NCI-H187 treated with DMSO at 0.1 percent for 48 hours (cell line): ENCODE measurements around the gene ERAP2.
"Not testable (repeated sequence)": the region's sequence is repeated elsewhere in the genome, so short reads cannot be mapped to it uniquely, and the experiment has no call there.

Experiments used
- DNase-seq: peaks from one replicate; lab custom pipeline; 2025; lab: John Stamatoyannopoulos, UW

Gene ERAP2

DNA sequence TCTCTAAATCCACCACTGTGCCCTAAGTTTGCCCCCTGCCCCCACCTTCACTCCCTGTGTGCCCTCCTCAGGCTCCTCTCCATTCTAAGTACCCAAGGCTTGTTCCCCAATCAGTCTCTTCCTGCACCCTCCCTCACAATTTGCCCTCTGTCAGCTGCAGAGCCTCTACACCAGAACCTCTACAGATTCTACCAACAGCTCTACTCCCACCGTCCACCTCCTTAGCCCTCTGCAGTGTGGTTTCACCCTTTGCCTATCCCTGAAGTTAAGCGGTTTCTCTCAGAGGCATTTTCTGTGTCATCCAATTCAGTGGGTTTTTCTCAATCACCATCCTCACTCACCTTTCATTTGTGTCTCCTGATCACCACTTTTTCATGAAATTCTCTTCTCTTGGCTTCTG lies 13.2 kb upstream of the ERAP2 start:
- DNase-seq: no peak

- DNase-seq: no peak
Observed at GRCh38 chr5:96863949-96864584, 12.2 kb upstream of the ERAP2 start.

DNA sequence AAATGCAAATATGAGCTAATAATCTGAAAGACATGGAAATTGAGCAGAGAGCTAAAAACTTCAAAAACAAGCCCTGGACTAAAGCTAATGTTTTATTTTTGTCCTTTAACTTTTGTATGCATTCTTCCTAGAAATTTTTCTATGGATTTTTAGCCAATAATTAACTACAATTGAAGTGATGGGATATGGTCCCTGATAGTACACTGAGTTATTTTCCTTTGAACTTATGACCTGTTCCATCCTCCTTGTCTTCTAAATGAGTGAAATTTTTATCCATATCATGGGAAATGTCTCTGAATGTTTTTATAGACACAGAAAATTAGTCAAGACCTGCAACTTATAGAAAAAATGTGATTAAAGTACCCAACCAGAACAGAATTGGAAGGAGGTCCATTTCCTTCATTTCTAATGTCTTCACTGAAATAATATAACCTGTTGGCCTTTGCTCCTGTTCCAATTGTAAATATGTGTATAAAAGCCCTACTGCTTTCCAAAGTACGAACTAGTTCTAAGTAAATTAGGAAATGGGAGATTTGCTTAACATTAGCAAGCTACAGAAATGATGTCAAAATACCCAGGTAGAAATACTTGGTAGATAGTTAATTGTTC lies 11.3 kb upstream of the ERAP2 start:
- DNase-seq: no peak

DNA sequence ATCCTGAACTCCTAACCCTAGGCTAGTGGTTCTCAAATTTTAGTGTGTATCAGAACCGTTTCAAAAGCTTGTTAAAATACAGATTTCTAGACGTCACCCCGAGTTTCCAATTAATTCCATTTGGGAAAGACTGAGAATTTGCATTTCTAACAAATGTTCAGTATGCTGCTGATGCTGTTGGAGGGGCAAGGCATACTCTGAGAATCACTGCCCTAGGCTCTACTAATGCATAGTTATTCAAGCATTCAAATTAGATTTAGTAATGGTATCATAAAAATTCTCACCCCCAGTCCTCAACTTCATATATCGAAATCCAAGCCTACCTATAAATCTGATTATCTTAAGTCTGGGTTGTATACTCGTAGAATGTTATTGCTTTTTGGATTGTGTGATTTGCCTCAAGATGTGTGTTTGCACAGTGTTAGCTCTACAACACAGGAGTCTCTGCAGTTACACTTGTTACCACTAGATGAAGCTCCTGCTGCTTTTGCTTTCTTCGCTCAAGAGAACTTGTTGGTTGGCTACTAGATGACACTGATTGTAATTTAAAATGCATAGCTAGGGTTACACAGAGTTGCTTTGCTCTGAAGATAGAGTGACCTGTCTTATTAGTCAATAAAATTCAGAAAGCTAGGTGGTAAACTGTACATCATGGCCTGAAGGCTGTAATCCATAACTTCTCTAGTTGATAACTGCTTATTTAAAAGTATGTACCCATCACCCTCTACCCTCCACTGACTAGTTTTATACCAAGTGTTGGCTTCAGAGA lies 7.5 kb upstream of the ERAP2 start:
- DNase-seq: peak; percentile 51

- no peak for DNase-seq
Observed at GRCh38 chr5:96869372-96869641, 7.0 kb upstream of the ERAP2 start.

DNA sequence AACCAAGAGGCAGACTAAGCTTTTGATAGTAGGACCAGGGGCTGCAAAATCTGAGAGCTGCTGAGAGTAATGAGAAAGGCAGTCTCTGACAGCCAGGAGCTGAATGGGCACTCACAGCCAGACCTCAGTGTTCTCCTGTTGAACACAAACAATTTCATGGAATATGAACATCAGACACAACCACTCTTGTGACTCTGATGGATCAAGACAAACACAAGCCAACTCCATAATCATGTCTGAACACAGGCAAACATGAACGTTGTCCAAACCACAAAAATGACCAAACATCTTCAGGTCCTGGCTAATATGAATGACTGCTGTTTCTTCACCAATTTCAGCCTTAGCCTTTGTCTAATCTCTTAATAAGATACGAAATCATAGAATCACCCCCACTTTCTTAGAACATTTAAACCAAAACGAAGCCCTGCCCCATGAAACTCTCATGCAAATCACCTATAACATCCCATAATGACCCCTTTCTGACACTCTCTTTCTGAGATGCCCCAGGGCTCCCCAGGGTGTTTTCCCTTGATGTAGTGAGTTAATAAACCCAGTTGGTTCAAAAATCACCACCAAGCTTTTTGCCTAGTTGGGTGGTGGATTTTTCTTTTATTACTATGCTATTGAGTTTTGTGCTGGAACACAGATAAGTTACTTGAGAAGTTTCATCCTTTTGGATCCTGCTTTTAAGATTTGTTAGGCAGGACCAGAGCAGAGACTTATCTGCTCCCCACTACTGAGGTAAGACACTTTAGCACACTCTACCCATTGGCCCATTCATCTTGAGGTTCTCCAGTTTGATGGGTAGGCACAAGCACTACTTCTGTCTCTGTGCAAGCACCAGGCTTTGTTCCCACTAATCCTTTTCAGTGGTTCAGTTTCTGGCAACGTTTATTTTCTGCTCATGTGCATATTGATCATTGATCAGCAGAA lies 5.9 kb upstream of the ERAP2 start:
- no peak for DNase-seq

- no peak for DNase-seq
Observed at GRCh38 chr5:96871027-96871399, 5.3 kb upstream of the ERAP2 start.

- DNase-seq: no peak
Observed at GRCh38 chr5:96871686-96872085, 4.6 kb upstream of the ERAP2 start.

GRCh38 chr5:96873449-96873848 lies 2.9 kb upstream of the ERAP2 start:
- DNase-seq: no peak

GRCh38 chr5:96874631-96875030 lies 1.7 kb upstream of the ERAP2 start:
- DNase-seq: no peak

- no peak for DNase-seq
Observed at GRCh38 chr5:96875791-96876291, 459 bp upstream of the ERAP2 start.

DNA sequence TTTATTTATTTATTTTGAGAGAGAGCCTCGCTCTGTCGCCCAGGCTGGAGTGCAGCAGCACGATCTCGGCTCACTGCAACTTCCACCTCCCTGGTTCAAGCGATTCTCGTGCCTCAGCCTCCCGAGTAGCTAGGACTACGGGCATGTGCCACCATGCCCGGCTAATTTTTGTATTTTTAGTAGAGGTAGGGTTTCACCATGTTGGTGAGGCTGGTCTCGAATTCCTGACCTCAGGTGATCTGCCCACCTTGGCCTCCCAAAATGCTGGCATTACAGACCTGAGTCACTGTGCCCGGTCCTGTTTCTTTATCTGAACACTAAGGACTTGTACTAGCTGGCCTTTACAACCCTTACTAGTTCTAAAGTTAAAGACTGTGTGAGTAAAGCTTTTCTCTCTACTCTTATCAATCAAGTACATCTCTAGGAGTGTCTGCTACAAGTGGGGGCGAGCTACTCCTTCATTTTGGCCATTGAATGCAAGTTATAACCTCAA lies 723 bp downstream of the ERAP2 start:
- not testable (repeated sequence) for DNase-seq

DNA sequence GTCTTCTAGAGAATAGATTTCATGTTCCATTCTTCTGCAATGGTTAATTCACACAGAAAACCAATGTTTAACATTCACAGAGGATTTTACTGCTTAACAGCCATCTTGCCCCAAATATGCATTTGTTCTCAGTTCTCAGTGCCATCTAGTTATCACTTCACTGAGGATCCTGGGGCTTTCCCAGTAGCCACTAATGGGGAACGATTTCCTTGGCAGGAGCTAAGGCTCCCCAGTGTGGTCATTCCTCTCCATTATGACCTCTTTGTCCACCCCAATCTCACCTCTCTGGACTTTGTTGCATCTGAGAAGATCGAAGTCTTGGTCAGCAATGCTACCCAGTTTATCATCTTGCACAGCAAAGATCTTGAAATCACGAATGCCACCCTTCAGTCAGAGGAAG lies 3.4 kb downstream of the ERAP2 start:
- DNase-seq: no peak

GRCh38 chr5:96880444-96881164 lies 4.3 kb downstream of the ERAP2 start:
- no peak for DNase-seq

GRCh38 chr5:96881511-96882115 lies 5.3 kb downstream of the ERAP2 start:
- no peak for DNase-seq

- no peak for DNase-seq
Observed at GRCh38 chr5:96883871-96884270, 7.6 kb downstream of the ERAP2 start.

GRCh38 chr5:96884995-96885394 lies 8.7 kb downstream of the ERAP2 start:
- no peak for DNase-seq

GRCh38 chr5:96885518-96886338 lies 9.4 kb downstream of the ERAP2 start:
- no peak for DNase-seq

DNA sequence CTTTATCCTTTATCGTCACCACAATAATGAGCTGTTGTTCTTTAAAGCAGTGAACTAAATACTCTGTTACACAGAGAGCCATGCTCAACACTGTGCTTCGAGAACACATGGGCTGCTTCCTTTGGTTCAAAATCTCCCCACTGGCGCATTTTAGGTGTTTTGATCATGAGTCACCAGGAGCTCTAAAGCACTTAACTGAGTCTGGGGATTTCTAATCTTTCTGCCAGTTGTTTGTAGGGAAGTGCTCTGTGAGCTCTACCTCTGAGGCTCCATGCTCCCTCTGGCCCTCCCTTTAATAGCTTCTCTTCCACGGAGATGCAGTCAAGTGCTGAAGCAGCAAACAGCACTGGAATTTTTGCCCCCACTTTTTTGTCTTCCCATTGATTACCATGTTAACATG lies 17.0 kb downstream of the ERAP2 start:
- no peak for DNase-seq

DNA sequence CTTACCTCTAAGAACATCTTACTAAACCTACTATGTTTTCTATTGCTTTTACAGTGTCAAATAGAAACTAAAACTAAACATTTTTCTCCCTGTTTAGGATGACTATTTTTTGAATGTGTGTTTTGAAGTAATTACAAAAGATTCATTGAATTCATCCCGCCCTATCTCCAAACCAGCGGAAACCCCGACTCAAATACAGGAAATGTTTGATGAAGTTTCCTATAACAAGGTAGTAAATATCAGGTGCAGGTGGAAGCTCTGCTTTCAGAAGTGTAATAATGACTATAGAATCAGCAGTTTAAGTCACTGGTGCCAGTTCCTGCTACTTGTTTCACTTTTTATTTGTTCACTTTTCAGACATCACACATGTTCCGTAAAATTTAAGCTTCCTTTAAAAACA lies 20.0 kb downstream of the ERAP2 start:
- DNase-seq: no peak
